ENCODE results near the gene NAA40.
A peak's percentile ranks its signal among the peaks of the same experiment; 100 is the strongest.

The NAA40 gene

GRCh38 chr11:63986932-63987513, 48.2 kb downstream of the NAA40 start:
- DNase-seq (ENCODE audit: low read depth in 2 of 2), result no peak

DNA sequence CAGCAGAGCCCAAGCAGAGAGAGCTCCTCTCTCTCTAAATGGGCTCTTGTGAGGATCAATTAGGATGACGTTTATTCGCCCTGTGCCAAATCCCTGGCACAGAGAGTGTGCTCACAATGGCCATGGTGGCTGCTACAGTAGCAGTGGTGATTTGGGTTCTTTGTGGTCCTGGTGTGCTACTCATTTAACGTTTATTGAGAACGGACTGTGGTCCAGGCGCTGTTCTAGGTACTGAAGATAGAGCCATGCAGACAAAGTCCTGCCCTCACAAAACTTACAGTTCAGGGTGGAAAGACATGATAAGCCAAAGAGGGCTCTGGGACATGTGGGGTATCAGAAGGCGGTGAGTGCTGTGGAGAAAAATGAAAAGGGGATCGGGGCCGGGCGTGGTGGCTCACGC, 52.8 kb downstream of the NAA40 start:
- no peak for DNase-seq (ENCODE audit: low read depth in 2 of 2)

DNA sequence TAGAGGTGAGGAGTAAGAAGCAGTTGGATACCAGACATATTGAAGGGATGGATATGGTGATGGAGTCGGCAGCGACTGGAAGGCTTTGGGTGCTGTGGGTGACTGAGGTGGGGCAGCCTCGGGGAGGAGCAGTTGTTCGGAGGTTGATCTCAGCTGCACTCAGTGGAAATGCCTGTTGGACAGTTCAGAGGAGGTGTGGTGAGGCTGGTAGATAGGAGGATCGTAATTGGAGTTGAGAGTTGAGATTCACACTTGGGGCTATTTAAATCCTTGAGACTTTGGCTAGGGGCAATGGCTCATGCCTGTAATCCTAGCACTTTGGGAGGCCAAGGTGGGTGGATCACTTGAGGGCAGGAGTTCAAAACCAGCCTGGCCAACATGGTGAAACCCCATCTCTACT, 54.3 kb downstream of the NAA40 start:
- DNase-seq (ENCODE audit: low read depth in 2 of 2), result no peak

GRCh38 chr11:63993993-63994392, 55.2 kb downstream of the NAA40 start:
- no peak for DNase-seq (ENCODE audit: low read depth in 2 of 2)

GRCh38 chr11:63996512-63996911, 57.7 kb downstream of the NAA40 start:
- no peak for DNase-seq (ENCODE audit: low read depth in 2 of 2)

DNA sequence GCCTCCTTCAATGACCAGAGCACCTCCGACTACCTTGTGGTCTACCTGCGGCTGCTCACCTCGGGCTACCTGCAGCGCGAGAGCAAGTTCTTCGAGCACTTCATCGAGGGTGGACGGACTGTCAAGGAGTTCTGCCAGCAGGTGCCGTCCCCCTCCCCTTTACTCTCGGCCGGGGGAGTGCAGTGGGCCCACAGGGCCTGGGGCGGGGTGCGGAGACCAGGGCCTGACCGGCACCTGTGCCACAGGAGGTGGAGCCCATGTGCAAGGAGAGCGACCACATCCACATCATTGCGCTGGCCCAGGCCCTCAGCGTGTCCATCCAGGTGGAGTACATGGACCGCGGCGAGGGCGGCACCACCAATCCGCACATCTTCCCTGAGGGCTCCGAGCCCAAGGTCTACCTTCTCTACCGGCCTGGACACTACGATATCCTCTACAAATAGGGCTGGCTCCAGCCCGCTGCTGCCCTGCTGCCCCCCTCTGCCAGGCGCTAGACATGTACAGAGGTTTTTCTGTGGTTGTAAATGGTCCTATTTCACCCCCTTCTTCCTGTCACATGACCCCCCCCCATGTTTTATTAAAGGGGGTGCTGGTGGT, 58.4 kb downstream of the NAA40 start:
- no peak for DNase-seq (ENCODE audit: low read depth in 2 of 2)

GRCh38 chr11:63997801-63998337, 59.1 kb downstream of the NAA40 start:
- no peak for DNase-seq (ENCODE audit: low read depth in 2 of 2)

DNA sequence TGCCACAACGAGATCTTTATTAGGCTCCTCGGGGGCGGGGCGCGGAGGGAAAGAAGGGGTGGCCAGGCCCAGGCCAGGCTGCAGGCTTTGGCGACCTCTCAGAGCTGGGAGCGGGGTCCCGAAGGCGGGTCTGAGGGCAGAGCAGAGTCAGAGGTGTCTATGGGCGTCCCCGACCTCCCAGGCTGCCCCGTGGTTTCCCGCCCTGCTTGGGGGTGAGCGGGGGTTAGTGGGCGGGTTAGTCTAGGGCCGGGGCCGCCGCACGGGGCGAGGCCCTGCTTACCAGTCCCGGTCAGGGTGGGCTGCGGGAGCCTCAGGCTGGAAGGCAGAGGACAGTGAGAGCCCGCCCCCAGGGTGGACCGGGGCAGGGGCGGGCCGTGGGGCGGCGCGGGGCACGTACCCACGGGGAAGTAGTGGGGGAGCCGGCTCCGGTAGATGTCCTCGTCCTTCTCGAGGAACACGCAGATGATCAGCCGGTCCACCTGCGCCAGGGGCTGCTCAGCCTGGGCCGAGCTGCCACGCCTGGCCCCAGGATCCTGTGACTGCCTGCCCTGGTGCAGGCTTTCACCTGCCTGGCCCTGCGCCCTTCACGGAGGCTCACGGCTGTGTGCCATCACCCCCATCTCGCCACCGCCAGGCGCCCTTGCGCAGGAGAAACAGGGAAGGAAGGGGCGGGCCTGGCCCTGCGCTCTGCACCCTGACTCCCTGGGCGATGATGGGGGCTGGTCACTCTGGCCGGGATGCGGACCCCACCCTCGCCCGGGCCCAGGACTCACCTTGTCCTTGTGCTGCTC, 60.0 kb downstream of the NAA40 start:
- no peak for DNase-seq (ENCODE audit: low read depth in 2 of 2)

DNA sequence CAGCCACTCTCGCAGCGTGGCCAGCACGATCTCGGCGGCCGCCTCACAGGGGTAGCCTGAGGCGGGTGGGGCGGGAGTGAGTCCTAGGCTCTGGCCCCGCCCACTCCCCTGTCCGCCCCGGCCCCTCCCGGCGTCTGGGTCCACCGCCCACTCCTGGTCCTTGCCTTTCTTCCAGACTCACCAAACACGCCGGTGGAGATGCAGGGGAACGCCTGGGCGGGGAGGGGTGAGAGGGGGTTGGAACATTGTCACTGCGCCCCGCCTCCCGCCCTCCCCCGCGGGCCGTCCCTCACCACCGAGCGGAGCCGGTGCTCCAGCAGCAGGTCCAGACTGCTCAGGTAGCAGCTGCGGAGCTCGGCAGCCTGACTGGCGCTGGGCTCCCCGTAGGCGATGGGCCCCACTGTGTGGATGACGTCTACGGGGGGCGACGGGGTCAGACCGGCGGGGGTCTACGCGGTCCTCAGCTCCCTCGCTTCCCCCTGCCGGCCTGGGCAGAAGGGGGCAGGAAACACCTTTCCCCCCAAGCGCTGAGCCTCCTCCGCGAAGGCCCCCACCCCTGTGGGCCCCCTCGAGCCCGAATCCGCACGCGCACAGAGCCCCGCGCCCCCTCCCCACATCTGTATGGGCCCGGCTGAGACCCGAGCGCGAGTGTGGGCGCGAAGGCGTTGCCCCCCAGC, 60.7 kb downstream of the NAA40 start:
- peak; percentile 43 to 56 for DNase-seq (ENCODE audit: low read depth in 2 of 2)

- peak; percentile 48 to 67 for DNase-seq (ENCODE audit: low read depth in 2 of 2)
These were observed 61.4 kb downstream of the NAA40 start for GRCh38 chr11:64000026-64000739.

DNA sequence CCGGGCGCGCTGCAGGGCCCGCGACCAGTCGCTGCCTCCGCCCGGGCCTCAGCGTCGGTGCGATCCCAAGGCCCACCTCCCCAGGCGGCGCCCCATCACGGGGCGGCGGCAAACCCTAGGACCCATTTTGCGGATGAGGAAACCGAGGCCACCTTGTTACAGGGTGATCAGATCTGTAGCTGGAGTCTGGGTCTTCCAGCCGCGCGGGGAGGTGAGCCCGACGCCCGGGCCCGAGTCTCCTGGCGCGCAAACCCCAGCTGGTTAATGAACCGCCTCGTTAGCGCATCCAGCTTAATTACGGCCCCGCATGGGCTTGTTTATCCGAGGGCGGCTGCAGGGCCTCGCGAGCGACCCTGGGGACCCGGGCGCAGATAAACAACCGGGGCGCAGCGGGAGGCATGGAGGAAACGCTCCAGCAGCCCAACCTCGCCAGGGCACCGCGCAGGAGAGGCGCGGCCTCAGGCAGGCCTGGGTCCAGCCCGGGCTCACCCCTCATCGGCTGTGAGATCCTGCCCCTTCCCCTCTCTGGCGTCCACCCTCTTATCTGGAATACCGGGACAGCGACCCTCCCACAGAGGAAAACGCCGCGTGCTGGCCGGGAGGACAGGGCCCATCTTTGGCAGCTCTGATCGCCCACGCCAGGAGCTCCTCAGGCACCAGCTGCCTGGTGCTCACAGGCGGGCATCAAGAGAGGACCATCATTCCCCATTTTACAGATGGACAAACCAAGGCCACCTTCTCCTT, 62.1 kb downstream of the NAA40 start:
- no peak for DNase-seq (ENCODE audit: low read depth in 2 of 2)

GRCh38 chr11:64001484-64002420, 63.0 kb downstream of the NAA40 start:
- no peak for DNase-seq (ENCODE audit: low read depth in 2 of 2)

- no peak for DNase-seq (ENCODE audit: low read depth in 2 of 2)
These were observed 65.2 kb downstream of the NAA40 start for GRCh38 chr11:64003807-64004589.

- no peak for DNase-seq (ENCODE audit: low read depth in 2 of 2)
These were observed 65.8 kb downstream of the NAA40 start for GRCh38 chr11:64004590-64004984.

GRCh38 chr11:64005691-64006090, 66.9 kb downstream of the NAA40 start:
- DNase-seq (ENCODE audit: low read depth in 2 of 2), result no peak

DNA sequence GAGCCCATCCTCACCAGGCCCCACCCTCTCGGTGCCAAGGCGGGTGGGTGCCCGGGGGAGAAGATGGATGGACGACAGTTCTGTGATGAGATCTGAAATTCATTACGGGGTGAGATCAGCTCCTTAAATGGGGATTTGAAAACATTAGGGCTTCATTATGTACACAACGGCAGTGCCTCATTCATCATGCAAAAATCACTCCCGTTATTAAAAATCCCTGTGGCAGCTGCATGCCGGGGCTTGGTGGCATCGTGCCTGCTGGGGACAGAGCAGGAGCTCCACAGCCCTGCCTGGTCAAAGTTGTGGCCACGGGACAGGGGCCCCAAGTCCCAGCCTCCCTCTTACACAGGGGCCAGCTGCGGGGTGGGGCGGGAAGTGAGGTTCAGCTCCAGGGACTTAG, 67.6 kb downstream of the NAA40 start:
- DNase-seq (ENCODE audit: low read depth in 2 of 2), result no peak
